ENCODE measurements around the gene KIF20B.

KIF20B gene, protein sequence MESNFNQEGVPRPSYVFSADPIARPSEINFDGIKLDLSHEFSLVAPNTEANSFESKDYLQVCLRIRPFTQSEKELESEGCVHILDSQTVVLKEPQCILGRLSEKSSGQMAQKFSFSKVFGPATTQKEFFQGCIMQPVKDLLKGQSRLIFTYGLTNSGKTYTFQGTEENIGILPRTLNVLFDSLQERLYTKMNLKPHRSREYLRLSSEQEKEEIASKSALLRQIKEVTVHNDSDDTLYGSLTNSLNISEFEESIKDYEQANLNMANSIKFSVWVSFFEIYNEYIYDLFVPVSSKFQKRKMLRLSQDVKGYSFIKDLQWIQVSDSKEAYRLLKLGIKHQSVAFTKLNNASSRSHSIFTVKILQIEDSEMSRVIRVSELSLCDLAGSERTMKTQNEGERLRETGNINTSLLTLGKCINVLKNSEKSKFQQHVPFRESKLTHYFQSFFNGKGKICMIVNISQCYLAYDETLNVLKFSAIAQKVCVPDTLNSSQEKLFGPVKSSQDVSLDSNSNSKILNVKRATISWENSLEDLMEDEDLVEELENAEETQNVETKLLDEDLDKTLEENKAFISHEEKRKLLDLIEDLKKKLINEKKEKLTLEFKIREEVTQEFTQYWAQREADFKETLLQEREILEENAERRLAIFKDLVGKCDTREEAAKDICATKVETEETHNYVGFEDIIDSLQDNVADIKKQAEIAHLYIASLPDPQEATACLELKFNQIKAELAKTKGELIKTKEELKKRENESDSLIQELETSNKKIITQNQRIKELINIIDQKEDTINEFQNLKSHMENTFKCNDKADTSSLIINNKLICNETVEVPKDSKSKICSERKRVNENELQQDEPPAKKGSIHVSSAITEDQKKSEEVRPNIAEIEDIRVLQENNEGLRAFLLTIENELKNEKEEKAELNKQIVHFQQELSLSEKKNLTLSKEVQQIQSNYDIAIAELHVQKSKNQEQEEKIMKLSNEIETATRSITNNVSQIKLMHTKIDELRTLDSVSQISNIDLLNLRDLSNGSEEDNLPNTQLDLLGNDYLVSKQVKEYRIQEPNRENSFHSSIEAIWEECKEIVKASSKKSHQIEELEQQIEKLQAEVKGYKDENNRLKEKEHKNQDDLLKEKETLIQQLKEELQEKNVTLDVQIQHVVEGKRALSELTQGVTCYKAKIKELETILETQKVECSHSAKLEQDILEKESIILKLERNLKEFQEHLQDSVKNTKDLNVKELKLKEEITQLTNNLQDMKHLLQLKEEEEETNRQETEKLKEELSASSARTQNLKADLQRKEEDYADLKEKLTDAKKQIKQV (N-terminal part only)

DNA sequence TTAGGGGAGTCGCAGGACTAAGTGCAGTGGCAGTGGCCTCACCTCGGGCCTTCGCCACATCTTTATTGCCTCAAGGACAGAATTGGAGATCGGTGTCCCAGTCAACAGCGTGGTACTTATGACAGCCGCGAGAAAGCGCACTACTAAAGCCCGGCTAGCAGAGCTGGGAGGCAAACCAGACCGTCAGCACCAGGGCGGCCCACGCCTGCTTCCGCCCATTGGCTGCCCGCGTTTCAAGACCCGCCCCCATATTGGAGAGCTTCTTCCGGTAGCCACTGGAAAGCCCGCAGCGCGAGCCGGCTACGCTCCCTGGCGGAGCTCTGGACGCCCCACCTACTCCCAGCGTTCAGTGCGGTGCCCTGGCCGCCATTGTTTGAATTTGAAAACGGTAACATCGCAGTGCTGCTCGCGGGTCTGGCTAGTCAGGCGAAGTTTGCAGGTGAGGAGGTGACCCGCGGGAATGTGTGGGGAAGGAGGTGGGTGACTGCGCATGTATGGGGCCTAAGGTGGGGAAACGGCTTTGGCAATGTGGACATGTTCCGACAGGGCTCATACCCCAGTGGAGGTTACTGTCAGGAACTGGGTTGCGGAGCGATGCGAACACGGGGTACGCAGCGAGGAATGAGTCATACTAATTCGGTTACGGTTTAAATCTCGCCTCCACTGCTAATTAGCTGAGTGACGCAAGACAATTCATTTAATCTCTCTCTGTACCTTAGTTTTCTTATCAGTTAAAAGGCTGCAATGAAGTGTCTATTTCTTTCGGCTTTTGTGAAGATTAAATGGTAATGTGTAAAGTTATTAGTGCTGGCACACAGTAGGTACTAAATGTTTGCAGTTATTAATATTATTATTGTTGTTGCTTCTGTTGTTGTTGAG is at the start of gene KIF20B:
Gene KIF20B, plus strand, starts transcription at position 349 of the 879 bp plus-strand sequence. CDS start 3,705 bp downstream, outside the sequence.
- peak; percentile 91 to 92 for DNase-seq

DNA sequence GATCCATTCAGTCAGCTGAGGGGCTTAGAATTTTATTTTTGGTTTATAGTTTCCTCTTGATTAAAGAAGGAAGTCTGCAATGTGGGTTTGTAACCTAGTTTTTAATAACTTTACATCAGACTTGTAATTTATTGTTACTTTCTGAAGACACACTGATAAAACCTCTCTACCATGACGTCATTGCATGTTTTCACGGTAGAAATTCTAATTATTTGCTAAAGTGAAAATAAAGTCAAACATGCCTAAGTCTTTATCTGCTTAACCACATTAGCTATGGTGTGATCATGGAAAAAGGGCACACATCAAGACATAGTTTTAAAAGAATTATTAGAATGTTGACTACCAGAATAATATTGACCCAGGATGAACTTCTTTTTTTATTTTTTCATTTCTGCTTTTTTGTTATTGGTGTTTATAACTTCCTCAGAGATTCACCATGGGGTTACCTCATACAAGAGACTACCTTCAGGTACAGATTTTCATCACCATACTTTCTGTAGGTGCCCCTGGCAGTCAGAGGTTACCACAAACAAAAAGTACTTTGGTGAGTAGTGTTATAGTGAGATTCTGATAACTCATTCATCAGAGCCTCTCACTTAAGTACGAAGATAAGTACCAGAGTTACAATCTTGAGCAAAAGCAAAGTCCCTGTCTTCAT is 49.3 kb upstream of the KIF20B start:
- no peak for DNase-seq

DNA sequence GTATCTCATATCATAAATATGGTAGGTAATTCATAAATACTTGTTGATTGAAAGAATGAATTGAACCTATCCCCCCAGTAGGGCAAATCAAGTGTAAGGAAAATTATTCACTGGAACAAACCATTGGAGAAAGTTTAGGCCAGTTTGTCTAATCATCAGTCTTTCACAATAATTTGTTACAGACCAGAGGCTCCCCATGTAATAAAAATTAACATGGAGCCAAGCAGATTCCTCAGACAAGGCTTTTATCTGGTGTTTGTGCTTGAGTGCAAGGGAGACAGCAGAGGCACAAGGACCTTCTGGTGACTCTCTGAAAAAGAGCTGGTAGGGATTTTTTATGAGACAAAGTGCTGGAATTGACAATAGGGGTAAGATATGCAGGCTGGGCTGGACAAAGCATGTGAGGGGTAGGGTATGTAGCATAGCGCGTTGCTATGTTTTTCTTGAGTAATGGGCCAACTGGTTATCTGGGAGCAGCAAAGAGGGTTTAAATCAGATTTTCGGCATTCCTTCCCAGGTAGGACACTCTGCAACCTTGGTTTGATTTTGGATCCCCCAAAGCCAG is 48.5 kb upstream of the KIF20B start:
- no peak for DNase-seq

DNA sequence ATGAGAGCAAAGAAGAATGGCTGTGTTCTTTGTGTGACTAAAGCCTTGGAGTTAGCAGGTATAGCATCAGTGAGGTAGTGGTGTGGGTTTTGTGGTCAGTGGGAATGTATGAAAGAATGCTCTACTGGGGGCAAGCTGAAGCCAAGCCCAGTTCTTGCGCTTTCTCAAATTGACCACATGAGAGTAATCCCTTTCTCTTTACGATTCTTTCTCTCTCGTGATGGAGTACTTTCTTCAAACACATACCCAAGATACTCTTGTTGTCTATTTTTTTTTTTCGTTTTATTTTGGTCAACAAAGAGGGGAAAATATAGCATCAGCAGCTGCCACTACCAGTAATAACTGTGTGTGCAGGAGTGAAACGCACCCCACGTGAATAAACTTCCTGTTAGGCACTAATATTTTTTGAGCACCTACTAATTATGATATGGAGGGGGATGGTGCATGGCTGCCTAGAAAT is 48.0 kb upstream of the KIF20B start:
- DNase-seq, result no peak

DNA sequence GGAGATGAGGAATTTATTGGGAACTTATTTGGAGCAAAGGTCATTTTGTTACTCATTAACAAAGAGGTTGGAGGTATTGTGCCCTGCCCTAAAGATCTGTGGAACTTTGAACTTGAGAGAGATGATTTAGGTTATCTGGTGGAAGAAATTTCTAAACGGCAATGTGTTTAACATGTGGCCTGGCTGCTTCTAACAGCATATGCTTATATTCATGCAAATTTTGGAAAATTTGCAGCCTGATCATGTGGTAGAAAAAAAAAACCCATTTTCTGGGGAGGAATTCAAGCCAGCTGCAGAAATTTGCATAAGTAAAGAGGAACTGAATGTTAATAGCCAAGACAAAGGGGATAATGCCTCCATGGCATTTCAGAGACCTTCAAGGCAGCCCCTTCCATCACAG is 45.7 kb upstream of the KIF20B start:
- DNase-seq, result no peak

DNA sequence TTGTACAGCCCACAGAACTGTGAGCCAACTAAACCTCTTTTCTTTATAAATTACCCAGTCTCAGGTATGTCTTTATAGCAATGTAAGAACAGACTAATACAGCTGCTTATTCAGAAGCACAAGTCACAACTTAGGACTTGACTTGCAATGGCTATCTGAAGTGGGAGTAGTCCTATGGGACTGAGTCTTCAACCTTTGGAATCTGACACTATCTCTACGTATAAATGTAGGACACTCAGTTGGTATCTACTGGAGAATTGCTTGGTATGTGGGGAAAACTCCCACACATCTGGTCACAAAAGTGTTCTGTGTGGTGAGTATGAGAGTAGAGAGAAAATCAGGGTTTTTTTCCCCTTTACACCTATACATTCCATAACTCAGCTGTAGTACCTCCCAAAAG is 44.1 kb upstream of the KIF20B start:
- DNase-seq, result no peak

DNA sequence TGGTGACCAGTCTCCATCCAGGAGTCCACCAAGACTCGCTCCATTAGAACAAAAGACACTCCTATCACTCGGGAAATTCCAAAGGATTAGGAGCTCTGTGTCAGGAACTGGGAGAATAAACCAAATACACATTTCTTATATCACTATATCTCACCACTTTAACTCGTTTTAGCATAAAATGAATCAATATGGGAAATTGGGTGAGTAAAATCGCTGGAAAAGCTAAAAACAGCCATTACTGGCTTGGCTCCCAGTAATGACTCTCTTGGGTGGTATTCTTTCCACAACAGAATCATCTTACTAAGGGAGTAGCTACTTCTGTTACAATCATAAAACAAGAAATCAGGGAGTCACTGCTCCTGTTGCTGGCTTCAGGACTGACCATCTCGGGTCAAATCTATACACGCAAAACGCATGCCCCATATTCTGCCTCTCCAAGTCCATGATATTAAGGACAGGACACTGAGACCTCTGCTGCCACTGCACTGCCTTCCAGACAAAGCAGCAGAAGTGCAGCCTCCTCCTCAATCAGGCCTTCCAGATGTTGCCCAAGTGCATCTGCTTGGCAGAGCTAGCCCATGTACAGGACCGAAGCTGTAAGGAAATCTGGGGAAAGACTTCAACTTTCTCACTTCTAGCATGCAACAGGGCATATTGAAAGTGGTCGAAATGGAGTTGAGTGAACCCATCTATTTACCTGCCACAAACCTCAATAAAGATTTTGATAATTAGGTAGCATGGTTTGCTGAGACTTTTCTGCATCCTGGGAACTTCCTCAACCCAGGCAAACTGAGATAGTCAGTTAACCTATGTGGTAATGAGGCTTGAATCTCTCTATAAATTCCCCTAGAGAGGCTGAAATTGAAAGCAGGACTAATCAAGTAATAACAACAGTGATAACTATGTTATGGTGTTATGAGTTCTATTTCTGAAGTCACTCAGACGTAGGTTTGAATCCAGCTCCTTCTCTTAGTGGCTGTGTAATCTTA is 42.0 kb upstream of the KIF20B start:
- DNase-seq, result no peak

DNA sequence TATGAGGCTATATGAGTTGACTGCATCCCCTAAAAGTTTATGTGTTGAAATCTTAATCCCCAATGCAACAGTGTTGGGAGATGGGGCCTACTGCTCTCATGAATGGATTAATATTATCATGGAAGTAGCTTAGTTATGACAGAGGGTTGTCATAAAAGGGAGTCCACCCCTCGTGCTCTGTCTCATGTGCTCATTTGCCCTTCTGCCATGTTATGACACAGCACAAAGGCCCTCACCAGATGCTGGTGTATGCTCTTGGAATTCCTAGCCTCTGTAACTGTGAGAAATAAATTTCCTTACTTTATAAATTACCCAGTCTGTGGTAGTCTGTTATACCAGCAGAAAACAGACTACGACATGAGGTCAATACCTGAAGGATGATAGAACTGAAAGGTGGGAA is 38.8 kb upstream of the KIF20B start:
- DNase-seq, result no peak

DNA sequence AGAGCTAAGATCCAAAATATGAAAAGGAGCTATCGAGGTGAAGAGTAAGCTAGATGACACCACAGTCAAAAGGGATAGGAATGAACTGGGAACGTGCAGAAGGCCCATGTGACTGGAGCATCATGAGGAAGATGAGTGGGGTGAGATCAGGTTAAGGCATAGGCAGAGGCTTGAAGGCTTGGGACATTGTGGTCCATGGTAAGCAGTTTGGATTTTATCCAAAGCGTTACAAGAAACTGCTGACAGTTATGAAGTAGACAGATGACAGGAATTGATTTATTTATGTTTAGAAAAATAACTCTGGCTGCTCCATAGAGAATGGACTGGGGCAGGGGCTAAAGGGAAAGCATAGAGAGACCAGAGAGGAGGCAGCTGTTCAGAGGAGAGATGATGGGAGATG is 38.2 kb upstream of the KIF20B start:
- DNase-seq, result no peak

DNA sequence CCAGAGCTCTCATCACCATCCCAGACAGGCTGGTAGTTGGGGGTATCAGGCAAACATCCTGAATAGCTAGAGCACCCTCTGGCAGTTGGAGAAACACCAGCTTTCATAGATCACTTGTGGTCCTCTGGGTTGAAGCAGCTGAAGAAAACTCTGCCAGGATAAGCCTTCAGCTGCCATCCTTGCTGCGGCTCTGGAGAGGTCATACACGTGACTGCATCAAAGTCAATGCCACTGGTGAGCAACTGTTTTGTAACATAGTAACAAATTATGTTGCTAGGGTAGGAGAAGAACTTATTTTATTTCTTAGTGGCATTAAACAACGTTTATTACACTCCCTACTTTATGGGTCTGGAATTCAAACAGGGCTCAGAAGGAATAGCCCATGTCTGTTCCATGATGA is 37.2 kb upstream of the KIF20B start:
- no peak for DNase-seq

DNA sequence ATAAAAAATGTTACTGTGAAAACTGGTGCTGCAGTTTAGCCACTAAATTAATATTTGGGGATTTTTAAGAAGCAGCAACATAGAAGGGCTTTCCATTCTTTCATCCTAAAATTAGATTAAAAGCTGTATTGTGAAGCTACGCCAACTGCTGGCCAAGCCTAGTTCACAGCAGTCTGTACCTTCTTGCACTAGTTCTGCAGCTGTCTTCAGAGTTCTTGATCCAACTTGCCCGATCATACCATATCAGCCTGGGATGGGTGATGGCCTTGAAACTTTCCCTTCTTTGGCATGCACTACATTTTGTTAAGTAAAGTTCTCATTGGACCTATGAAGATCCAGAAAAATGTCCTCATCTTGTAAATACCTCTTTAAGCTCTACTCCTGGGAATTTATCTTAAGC is 36.1 kb upstream of the KIF20B start:
- DNase-seq, result no peak

DNA sequence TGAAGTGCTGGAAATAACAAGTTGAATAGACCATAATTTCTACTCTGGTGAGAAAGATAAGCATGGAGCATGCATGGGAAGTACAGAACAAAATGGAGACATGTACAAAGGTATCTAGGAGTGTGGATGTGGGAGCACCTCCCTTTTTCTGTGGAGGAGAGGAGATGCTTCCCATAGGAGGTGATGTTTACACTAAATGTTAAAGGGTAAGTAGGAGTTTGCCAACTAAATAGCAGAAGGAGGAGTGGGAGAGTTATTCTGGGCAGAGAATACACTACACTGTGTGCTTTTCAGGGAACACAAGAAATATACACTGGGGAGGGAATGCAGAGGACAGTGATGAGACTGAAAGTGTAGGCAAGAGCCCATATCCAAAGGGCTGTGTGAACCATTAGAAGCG is 35.3 kb upstream of the KIF20B start:
- DNase-seq, result no peak

DNA sequence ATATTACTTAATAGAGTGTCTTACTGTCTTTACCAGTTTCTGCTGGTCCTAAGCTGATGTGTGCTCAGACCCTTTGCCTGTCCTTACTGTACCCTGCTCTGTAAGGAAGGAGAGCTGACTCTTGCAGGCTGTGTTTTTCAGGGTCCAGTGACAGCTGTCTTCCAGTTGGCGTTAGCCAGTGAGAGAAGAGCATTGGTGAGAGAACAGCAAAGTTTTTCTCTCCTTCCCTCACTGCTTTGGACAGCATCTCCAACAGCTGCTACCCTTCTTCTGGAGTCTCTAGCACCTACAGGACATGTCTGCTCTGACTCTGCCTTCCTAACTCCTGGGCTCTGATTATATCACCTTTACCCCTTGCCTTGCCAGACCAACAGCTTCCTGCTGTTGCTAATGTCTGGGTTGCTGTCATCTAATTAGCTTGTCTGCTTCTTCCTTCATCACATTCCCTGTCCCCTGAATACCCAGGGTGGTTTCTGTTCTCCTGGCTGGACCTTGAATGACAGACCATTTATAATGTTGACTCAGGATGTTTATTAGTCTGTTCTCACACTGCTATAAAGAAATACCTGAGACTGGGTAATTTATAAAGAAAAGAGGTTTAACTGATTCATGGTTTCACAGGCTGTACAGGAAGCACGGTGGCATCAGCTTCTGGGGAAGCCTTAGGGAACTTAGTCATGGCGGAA is 32.9 kb upstream of the KIF20B start:
- no peak for DNase-seq

DNA sequence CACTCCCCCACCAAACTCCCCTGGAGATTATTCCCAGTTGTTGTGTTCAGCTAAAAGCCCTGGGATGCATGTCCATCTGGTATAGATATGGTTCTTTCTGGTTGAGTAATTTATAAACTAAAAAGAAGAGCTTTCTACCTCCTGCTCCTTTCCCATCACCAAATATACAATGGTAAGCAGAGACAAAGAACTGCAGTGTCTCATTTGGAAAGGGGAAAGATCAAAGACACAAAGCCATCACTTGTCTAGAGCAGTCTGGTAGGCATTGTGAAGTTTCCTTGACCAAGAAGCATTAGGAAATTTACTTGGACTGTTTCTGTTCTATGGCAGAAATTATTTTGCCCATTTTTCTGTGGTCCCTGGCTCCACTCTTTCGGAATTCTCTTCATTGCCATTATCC is 31.4 kb upstream of the KIF20B start:
- no peak for DNase-seq

DNA sequence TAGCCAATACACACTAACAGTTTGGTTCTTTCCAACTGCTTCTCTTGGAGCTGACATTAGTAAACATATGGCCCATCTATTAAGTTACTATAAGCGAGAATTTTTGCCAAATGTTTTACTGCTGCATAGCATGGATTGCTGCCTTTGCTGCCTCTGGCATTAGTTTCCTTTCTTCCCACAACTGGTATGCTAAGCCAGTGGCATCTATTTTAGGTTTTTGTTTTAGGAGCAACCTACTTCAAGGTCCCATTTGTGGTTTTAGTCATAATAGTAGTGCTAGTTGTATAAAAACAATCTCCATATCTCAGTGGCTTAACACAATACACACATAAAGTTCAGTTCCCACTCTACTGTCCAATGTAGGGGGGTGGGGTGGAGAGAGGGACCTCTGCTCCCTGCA is 30.5 kb upstream of the KIF20B start:
- no peak for DNase-seq

DNA sequence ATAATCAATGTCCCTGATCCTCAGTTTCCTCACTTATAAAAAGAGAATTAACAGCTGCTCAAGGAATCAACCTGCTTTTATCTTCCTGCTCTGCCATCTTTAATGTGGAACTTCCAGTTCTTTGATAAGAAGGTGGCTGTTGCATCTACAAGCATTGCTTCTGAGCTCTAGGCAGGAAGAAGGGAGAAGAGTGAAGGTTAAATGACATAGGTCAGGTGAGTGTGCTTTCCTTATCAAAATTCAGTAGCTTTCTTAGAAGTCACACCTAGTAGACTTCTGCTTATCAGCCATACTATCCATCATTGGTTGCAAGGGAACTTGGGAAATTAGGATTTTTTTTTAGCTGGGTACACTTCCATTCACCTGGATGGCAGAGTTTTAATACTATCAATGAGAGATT is 24.0 kb upstream of the KIF20B start:
- DNase-seq, result no peak

DNA sequence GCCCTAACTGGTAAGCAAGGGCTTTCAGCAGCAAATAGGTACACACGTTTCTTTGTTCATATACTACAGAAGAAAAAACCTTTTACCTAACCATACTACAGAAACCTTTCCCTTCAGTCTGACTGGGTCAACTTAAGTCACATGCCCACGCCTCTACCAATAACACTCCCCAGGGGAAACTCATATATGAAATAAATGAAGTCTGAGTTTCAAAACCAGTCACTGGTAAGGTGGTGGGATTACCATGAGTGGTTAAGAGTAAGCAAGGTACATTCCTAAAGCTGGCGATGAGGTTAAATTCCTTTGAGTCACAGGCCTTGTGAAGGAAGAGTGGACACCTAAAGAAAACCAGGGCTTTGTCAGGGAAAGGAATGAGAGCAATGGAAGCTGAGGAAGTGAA is 21.4 kb upstream of the KIF20B start:
- no peak for DNase-seq

DNA sequence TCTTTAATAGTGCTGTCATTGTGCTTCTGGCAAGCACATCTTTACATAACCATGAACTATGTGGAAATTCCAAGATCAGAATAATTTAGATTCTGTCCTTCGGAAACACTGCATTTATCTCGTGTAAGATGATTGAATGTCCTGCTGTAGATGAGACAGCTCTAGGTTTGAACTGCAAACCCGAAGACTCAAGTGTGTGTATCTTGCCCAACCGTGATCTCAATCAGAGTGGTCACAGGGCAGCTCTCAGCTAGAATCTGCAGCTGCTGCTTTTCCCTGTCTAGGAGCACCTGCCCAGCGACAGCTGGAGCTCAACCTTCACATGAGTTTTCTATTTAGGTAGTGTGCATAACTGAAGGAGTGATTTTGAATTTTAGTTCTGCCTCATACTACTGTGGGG is 17.5 kb upstream of the KIF20B start:
- no peak for DNase-seq

DNA sequence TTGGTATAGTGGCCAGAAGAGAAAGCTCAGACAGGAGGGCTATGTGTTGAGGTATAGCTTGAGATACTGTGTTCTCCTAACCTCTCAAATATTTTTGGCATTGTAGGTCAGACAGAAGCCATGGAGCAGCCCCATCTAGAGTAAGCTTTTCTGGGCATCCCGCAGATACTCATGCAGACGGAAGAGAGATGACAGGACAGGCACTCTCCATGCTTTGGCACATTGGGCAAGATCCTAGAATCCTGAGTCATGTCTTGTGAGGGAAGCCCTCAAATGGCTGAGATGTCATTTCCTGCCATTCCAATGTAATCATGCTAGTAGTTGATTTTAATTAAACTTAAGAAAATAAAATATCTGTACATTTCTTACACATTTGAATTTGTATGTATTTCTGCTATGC is 16.8 kb upstream of the KIF20B start:
- DNase-seq, result no peak
